ENCODE data around the gene PMPCA. TPM values are rescaled to one million over a fixed set of nuclear protein-coding genes. Genes with fewer than 3 reads are reported as not detected.

PMPCA gene
- total and polyA plus RNA-seq, 3 donors from 2014 or later: 66.7 to 78.4 (median 69.8) TPM

DNA sequence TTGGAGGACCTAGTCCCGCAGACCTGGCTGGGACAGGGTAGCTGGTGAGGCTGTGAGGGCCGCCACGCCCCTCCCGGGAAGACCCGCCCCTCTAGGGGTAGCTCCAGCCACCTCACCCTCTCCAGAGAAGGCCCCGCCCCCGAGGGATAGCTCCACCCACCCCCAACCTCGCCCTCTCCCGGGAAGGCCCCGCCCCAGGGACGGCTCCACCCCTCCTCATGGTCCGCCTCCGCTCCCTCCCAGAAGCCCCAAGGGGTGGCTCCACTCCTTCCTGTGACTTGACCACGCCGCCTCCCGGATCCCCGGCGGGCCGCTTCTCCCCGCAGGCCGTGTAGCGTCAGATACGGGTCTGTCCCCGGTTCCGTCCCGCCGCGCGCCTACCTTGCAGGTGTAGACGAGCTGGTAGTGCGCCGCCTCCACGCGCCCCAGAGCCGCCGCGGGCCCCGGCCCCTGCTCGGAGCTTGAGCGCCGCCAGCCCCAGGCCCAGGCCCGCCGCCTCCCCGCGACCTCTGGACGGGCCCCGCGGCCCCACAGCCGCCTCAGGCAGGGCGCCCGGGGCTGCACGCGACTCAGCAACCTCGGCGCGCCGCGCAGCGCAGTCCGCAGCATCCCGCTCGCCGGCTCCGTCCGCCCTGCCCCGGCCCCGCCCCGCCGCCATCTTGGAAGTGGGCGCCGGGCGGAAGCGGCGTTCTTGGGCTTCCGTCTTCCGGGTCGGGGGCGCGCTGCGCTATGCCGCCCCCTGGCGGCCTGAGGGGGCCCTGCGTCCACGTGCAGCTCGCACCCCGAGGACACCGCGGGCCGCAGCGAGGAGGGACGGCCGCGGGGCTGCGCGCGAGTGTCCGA, 47.1 kb upstream of the PMPCA start, which contains the start of gene DNLZ:
Gene DNLZ (minus strand): TSS at position 639 of the 843 bp plus-strand sequence. CDS start 30 bp downstream, at position 609.
- WGBS, 2 donors: 1 to 3% methylated on average over 11 to 94 of the region's 97 CpGs
- H3K27ac ChIP-seq: peak within 1 kb of the TSS; percentile 70 to 94
- peak; percentile 97 for DNase-seq
- intact Hi-C loops (cut with DNase I; ENCODE audit: low total_unique reads): no loop called here
- peak within 1 kb of the TSS; percentile 71 to 96 for H3K4me3 ChIP-seq
- H3K27me3 ChIP-seq: no peaks in the 10 kb centered on the region
- TF ChIP-seq, protein P1, sequence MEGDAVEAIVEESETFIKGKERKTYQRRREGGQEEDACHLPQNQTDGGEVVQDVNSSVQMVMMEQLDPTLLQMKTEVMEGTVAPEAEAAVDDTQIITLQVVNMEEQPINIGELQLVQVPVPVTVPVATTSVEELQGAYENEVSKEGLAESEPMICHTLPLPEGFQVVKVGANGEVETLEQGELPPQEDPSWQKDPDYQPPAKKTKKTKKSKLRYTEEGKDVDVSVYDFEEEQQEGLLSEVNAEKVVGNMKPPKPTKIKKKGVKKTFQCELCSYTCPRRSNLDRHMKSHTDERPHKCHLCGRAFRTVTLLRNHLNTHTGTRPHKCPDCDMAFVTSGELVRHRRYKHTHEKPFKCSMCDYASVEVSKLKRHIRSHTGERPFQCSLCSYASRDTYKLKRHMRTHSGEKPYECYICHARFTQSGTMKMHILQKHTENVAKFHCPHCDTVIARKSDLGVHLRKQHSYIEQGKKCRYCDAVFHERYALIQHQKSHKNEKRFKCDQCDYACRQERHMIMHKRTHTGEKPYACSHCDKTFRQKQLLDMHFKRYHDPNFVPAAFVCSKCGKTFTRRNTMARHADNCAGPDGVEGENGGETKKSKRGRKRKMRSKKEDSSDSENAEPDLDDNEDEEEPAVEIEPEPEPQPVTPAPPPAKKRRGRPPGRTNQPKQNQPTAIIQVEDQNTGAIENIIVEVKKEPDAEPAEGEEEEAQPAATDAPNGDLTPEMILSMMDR (IDR thresholded peaks at IDR 0.05): peak; percentile 99
- TF ChIP-seq POLR2A (IDR thresholded peaks at IDR 0.05): no peak
- no peaks in the 10 kb centered on the region for H3K36me3 ChIP-seq (ENCODE audit: low read depth, missing control alignments)
- no peaks in the 10 kb centered on the region for H3K9me3 ChIP-seq
- H3K4me1 ChIP-seq: peaks cover 7% of the 10 kb centered on the region

DNA sequence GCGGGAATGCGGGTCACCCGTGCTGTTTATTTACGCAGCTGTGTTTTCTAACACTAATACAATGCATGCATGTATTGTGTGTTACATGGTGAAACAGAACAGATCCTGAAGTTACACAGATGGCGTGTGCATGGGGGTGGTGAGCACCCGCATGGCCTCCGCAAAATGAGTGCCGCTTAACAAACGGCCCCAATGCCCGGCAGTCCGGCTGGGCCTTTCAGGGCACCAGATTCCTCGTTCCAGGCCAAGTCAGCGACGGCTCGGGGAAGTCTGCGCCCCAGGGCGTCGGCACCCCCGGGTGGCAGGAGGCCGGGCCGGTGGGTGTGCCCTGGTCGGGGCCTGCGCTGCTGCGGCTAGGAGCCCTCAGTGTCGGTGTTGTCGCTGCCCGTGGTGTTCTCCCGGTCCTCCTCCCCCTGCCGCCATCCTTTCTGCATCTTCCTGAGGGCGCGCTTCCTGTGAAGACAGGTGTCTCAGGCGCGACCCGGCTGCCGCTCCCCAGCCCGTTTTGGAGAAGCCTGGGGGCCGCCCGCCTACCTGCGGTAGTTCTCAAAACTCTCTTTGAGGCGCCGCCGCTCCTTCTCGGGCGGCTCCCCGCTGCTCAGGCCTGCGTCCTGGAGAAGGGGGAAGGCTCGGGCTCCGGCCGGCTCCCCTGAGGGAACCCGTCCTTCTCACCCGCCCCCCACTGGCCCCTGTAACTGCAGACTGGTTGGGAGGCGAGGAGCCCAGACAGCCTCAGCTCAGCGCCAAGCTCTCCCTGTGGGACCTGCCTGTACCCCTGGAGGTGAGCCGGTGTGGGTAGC, 46.3 kb upstream of the PMPCA start:
- no peak for TF ChIP-seq POLR2A (IDR thresholded peaks at IDR 0.05)
- TF ChIP-seq, protein P1 (IDR thresholded peaks at IDR 0.05): no peak
- intact Hi-C loops (cut with DNase I; ENCODE audit: low total_unique reads): no loop called here
- H3K4me3 ChIP-seq: peak overlapping the region; percentile 8 to 96
- H3K27me3 ChIP-seq: no peaks in the 10 kb centered on the region
- no peaks in the 10 kb centered on the region for H3K9me3 ChIP-seq
- H3K36me3 ChIP-seq (ENCODE audit: low read depth, missing control alignments): no peaks in the 10 kb centered on the region
- peaks cover 7% of the 10 kb centered on the region for H3K4me1 ChIP-seq
- DNase-seq: no peak
- peak overlapping the region in 1 of 2 donors; percentile 94 for H3K27ac ChIP-seq
- 44 to 45% methylated on average over 13 to 54 of the region's 54 CpGs for WGBS, 2 donors

- 66 to 68% methylated on average over 13 to 27 of the region's 31 CpGs for WGBS, 2 donors
- TF ChIP-seq, protein P1 (IDR thresholded peaks at IDR 0.05): no peak
- TF ChIP-seq POLR2A (IDR thresholded peaks at IDR 0.05): no peak
These were observed 45.3 kb upstream of the PMPCA start for GRCh38 chr9:136364942-136365774.

DNA sequence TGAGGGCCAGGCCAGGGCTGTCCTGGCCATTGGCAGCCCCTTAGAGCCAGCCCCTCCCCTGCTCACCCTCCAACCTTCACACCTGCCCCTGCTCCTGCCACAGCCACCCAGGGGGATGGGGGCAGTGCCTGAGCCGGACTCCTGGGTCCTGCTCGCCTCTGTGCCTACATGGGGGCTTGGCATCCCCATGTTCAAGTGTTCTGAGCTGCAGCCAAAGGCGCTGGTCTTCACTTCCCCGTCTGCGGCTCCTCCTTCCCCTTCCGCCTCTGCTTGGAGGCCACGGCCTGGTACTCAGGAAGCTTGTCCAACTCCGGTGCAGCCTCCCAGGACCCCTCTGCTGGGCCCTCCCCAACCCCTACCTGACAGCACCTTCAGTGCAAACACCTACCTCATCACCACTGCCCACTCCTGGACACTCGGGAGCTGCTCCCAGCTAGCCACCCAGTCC, 44.7 kb upstream of the PMPCA start:
- DNase-seq: no peak
- peaks cover 7% of the 10 kb centered on the region for H3K4me1 ChIP-seq
- no peak for TF ChIP-seq POLR2A (IDR thresholded peaks at IDR 0.05)
- TF ChIP-seq, protein P1 (IDR thresholded peaks at IDR 0.05): no peak
- H3K4me3 ChIP-seq: no peak overlapping the region
- no peaks in the 10 kb centered on the region for H3K27me3 ChIP-seq
- WGBS, 2 donors: 75 to 78% methylated on average over 8 to 9 of the region's 9 CpGs
- H3K36me3 ChIP-seq (ENCODE audit: low read depth, missing control alignments): no peaks in the 10 kb centered on the region
- H3K9me3 ChIP-seq: no peaks in the 10 kb centered on the region
- H3K27ac ChIP-seq: no peak overlapping the region
- intact Hi-C loops (cut with DNase I; ENCODE audit: low total_unique reads): no loop called here

More at GRCh38 chr9:136364942-136365774, 45.3 kb upstream of the PMPCA start:
- H3K36me3 ChIP-seq (ENCODE audit: low read depth, missing control alignments): no peaks in the 10 kb centered on the region
- no peaks in the 10 kb centered on the region for H3K9me3 ChIP-seq
- H3K4me1 ChIP-seq: peaks cover 7% of the 10 kb centered on the region
- no peaks in the 10 kb centered on the region for H3K27me3 ChIP-seq
- intact Hi-C loops (cut with DNase I; ENCODE audit: low total_unique reads): no loop called here
- H3K27ac ChIP-seq: no peak overlapping the region
- peak overlapping the region in 1 of 2 donors; percentile 8 for H3K4me3 ChIP-seq
- no peak for DNase-seq

Measured in testis (tissue), 3 donors.